Endothelial cell of umbilical vein (primary cell): ENCODE data around the gene OR1J1. TPM values are rescaled to one million over a fixed set of nuclear protein-coding genes. Genes with fewer than 3 reads are reported as not detected.

ENCODE experiments used
- BruUV-seq: library from RNA; stranded (reverse); fragments of 400-500 nt; replicated peaks from 2 replicates; lab custom pipeline; 2021; lab: Mats Ljungman, UMichigan
- CTCF ChIA-PET: fragments of 300-600, 350-600 bp; sonication (Branson Sonifier 250); formaldehyde crosslinking; loops from one replicate; lab custom pipeline; 2021; ENCODE audit warnings: antibody characterized with exemption, inconsistent platforms; lab: Charles Lee
- POLR2A ChIA-PET: fragments of 300-600, 350-600 bp; sonication (Branson Sonifier 250); formaldehyde crosslinking; loops from one replicate; lab custom pipeline; 2021; ENCODE audit warnings: antibody characterized with exemption, inconsistent platforms; lab: Charles Lee
- DNase-seq: peaks from one replicate; pipeline ENCODE4 v3.0.0-alpha.2; 2011; ENCODE audit warnings: low read depth, low spot score
- FAIRE-seq: peaks from 2 replicates; lab custom pipeline; 2011; peaks lifted over from hg19 to GRCh38; lab: Jason Lieb, UNC
- H2AFZ ChIP-seq: 2 replicates; pipeline ENCODE4 v1.6.0; 2012; ENCODE audit warnings: low read depth, low read length, control low read depth, inconsistent platforms
- H3K27ac ChIP-seq: 2 replicates; pipeline ENCODE4 v1.5.1; 2011; ENCODE audit warnings: low read depth, mild to moderate bottlenecking, control low read depth, low read length, moderate library complexity; ENCODE audit not compliant: insufficient read depth
- H3K27me3 ChIP-seq, 2 experiments: 2 replicates each; pipeline versions ENCODE4 v1.6.0 to v1.6.1; 2011; ENCODE audit warnings: low read length in 2 of 2, mixed read lengths in 1 of 2; ENCODE audit not compliant: control insufficient read depth in 2 of 2, insufficient read depth in 2 of 2
- H3K36me3 ChIP-seq, 2 experiments: 2 replicates in 1 of 2; 3 replicates in 1 of 2; pipeline ENCODE4 v1.5.1; 2011; ENCODE audit warnings: low read length in 2 of 2, mild to moderate bottlenecking in 1 of 2, moderate library complexity in 1 of 2; ENCODE audit not compliant: control insufficient read depth in 2 of 2, insufficient read depth in 2 of 2; ENCODE audit errors: extremely low read depth in 1 of 2
- H3K4me1 ChIP-seq: 3 replicates; pipeline ENCODE4 v1.5.1; 2011; ENCODE audit warnings: mild to moderate bottlenecking, low read length; ENCODE audit not compliant: control insufficient read depth, insufficient read depth; ENCODE audit errors: extremely low read depth
- H3K4me2 ChIP-seq: 2 replicates; pipeline ENCODE4 v1.6.1; 2011; ENCODE audit warnings: low read length, control low read depth, mixed read lengths; ENCODE audit not compliant: insufficient read depth
- H3K4me3 ChIP-seq, 3 experiments: fragments of 200-600 bp in 1 of 3; sonication (generic), shearing (Covaris generic) in 1 of 3; replicated peaks in 1 of 3; 2 replicates each; pipeline ENCODE4 v1.5.1; 2011 to 2016; ENCODE audit warnings: control low read depth in 3 of 3, low read length in 3 of 3, mild to moderate bottlenecking in 2 of 3, inconsistent platforms in 1 of 3, low read depth in 1 of 3, moderate library complexity in 1 of 3; ENCODE audit not compliant: insufficient read depth in 1 of 3
- H3K79me2 ChIP-seq: 2 replicates; pipeline ENCODE4 v1.6.0; 2012; ENCODE audit warnings: low read length, inconsistent platforms; ENCODE audit not compliant: control insufficient read depth, insufficient read depth
- H3K9ac ChIP-seq: replicated peaks from 2 replicates; pipeline ENCODE3; 2011; ENCODE audit warnings: low read length, control low read depth; ENCODE audit not compliant: insufficient read depth; ENCODE audit errors: extremely low read depth
- H3K9me1 ChIP-seq: replicated peaks from 3 replicates; pipeline ENCODE4 v1.6.0; 2011; ENCODE audit warnings: mild to moderate bottlenecking, low read length; ENCODE audit not compliant: control insufficient read depth, insufficient read depth; ENCODE audit errors: extremely low read depth
- H3K9me3 ChIP-seq: replicated peaks from 2 replicates; pipeline ENCODE4 v1.5.1; 2012; ENCODE audit warnings: low read length, inconsistent platforms; ENCODE audit not compliant: control insufficient read depth, insufficient read depth
- H4K20me1 ChIP-seq: replicated peaks from 2 replicates; pipeline ENCODE3; 2011; ENCODE audit warnings: mild to moderate bottlenecking, low read length; ENCODE audit not compliant: control insufficient read depth, insufficient read depth; ENCODE audit errors: extremely low read depth
- CTCF ChIP-seq, 2 donors: IDR thresholded peaks; 1 replicate in 1 of 2; 2 replicates in 1 of 2; pipeline ENCODE4 v1.5.1; 2011; ENCODE audit warnings: low read length in 2 of 2, mild to moderate bottlenecking in 2 of 2, moderate library complexity in 2 of 2, control low read depth in 1 of 2, inconsistent platforms in 1 of 2, low read depth in 1 of 2; ENCODE audit not compliant: insufficient read depth in 1 of 2; ENCODE audit errors: extremely low read depth in 1 of 2
- EZH2 ChIP-seq: IDR thresholded peaks from 2 replicates; pipeline ENCODE4 v1.6.1; 2012; ENCODE audit warnings: borderline replicate concordance, low read depth, mild to moderate bottlenecking, moderate library complexity, low read length, inconsistent platforms; ENCODE audit not compliant: severe bottlenecking
- FOS ChIP-seq: IDR thresholded peaks from 2 replicates; pipeline ENCODE4 v1.6.1; 2011; ENCODE audit warnings: mild to moderate bottlenecking, low read length, moderate library complexity, borderline replicate concordance; ENCODE audit not compliant: insufficient read depth
- GATA2 ChIP-seq: IDR thresholded peaks from 2 replicates; pipeline ENCODE4 v1.7.0; 2011; ENCODE audit warnings: low read depth, mild to moderate bottlenecking, moderate library complexity, mixed read lengths, low read length; ENCODE audit not compliant: insufficient read length, insufficient read depth
- JUN ChIP-seq: IDR thresholded peaks from 2 replicates; pipeline ENCODE4 v1.6.1; 2011; ENCODE audit warnings: borderline replicate concordance, low read depth; ENCODE audit not compliant: insufficient read length, insufficient read depth
- MAX ChIP-seq: IDR thresholded peaks from 2 replicates; pipeline ENCODE4 v1.6.1; 2011; ENCODE audit not compliant: insufficient read depth, insufficient read length
- MYC ChIP-seq: IDR thresholded peaks from one replicate; pipeline ENCODE4 v1.6.1; 2011; ENCODE audit warnings: mild to moderate bottlenecking, low read depth, low read length
- POLR2A ChIP-seq: IDR thresholded peaks from 2 replicates; pipeline ENCODE4 v1.6.1; 2012; ENCODE audit warnings: low read depth, mild to moderate bottlenecking, control low read depth, low read length
- POLR2AphosphoS5 ChIP-seq: IDR thresholded peaks from 2 replicates; pipeline ENCODE4 v1.6.1; 2012; ENCODE audit warnings: low read depth, mild to moderate bottlenecking, control low read depth, low read length, moderate library complexity; ENCODE audit not compliant: insufficient read depth
- dilution Hi-C: fragments of 300-500 bp; cut with MboI; formaldehyde crosslinking; loops from one replicate; pipeline ENCODE4 v1.15.0; 2019; ENCODE audit warnings: low sequenced_read_pairs; ENCODE audit not compliant: extremely low pct_ligation_motif_present
- intact Hi-C: fragments of 100-400 bp; cut with micrococcal nuclease; formaldehyde crosslinking; loops from one replicate; pipeline ENCODE4 v1.10.0; 2022
- polyA plus RNA-seq, 4 experiments: library from polyadenylated mRNA; depleted of rRNA in 3 of 4; stranded (reverse) in 3 of 4; unstranded in 1 of 4; fragments of >200 nt; gene quantifications; 2 replicates each; pipeline versions ENCODE4 v1.2.1 to v1.2.3, GENCODE V29; 2011 to 2012; ENCODE audit warnings: missing spikeins in 1 of 4
- total RNA-seq: library from RNA; stranded (reverse); gene quantifications from 2 replicates; pipeline ENCODE4 v1.2.3, GENCODE V29; 2021

OR1J1 gene
- total and polyA plus RNA-seq, 2 donors (not counting 3 experiments of a cell fraction or from before 2014, with no cell fraction given), result not detected

- ChIA-PET CTCF (interaction anchor here (1.4 to 3.7 kb wide), 3 partner anchors 11 to 884 kb away, joined by 3 to 17 read pairs (median 13); partner anchors contain the start of gene OR1J1), POLR2A (no interaction called here)
- intact Hi-C loops, result no loop called here
- Histone ChIP-seq H3K79me2 (no peaks in the 10 kb centered on the region), H3K9ac (no peak overlapping the region), H3K27me3 (peaks cover 4 to 33% of the 10 kb centered on the region in 2 experiments), H3K36me3 (no peaks in the 10 kb centered on the region), H3K4me3 (no peak overlapping the region), H3K9me3 (no peaks in the 10 kb centered on the region), H3K9me1 (no peaks in the 10 kb centered on the region), H3K27ac (no peak overlapping the region), H2AFZ (no peak overlapping the region), H4K20me1 (no peaks in the 10 kb centered on the region), H3K4me2 (no peak overlapping the region), H3K4me1 (peaks cover 7% of the 10 kb centered on the region)
- DNase-seq (no peak), FAIRE-seq (no peak)
- no TSS peak for BruUV-seq
- TF ChIP-seq JUN (no peak), EZH2 (no peak), FOS (no peak), GATA2 (no peak), POLR2A (no peak), CTCF (IDR thresholded peaks at IDR 0.05; ENCODE audit: extremely low read depth in 1 of 2, insufficient read depth in 1 of 2, low read depth in 1 of 2, low read length in 2 of 2) (no peak), MYC (no peak), MAX (no peak), POLR2AphosphoS5 (no peak)
- dilution Hi-C loops, result no loop called here
Measured at GRCh38 chr9:122466456-122466855, 11.3 kb downstream of the OR1J1 start.
